ENCODE measurements around the gene ZNF362. TPM values are rescaled to one million over a fixed set of nuclear protein-coding genes. Genes with fewer than 3 reads are reported as not detected.

Gene ZNF362
- total and polyA plus RNA-seq, 2 experiments from 2014 or later: 11.0 to 12.9 TPM

DNA sequence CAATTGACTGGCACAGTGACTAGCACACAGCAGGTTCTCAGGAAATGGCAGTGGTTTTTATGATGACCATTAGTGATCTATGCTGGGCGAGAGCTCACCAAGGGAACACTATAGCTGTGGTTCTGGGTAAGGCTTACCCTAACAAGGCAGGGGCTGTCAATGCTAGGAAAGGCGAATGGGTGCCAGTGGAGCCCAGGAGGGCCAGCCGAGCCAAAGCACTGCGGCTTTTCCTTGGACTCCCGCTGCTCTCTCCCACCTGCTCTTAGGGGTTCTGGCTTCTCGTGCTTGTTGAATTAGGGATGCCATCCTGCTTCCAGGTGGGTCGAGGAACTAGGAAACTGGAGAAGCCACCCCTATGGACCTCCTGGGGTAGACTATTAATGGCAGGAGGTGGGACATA, 74.6 kb downstream of the ZNF362 start:
- no peaks in the 10 kb centered on the region for H3K79me2 ChIP-seq (replicated peaks; ENCODE audit: insufficient read depth)
- no peak overlapping the region for H3K4me3 Mint-ChIP-seq
- H3K4me3 ChIP-seq: no peak overlapping the region
- no peaks in the 10 kb centered on the region for H3K9me3 Mint-ChIP-seq
- no peak overlapping the region for H3K27ac Mint-ChIP-seq
- peaks cover 3% of the 10 kb centered on the region; the same call in 1 of the 2 replicates for H4K20me1 ChIP-seq (replicated peaks; ENCODE audit: insufficient read depth)
- peaks cover 13% of the 10 kb centered on the region for H3K4me1 Mint-ChIP-seq
- H3K36me3 Mint-ChIP-seq (ENCODE audit: low read depth): peaks cover 10% of the 10 kb centered on the region; the same call in 2 of the 3 replicates
- H3K36me3 ChIP-seq (ENCODE audit: insufficient read depth): no peaks in the 10 kb centered on the region
- no peak overlapping the region for H3K4me2 ChIP-seq
- H3K27me3 Mint-ChIP-seq (ENCODE audit: insufficient read depth, low read depth, poor library complexity): peaks cover 11% of the 10 kb centered on the region
- H3K9me2 ChIP-seq (ENCODE audit: insufficient read depth): no peaks in the 10 kb centered on the region
- no peak overlapping the region for H2AFZ ChIP-seq
- ATAC-seq (no peak), DNase-seq (ENCODE audit: low spot score) (no peak)
- peaks cover 5% of the 10 kb centered on the region; the same call in 1 of the 2 replicates for H3K27me3 ChIP-seq (ENCODE audit: insufficient read depth)
- no peaks in the 10 kb centered on the region for H3F3A ChIP-seq (replicated peaks; ENCODE audit: low read depth)
- no peaks in the 10 kb centered on the region for H3K4me1 ChIP-seq (ENCODE audit: insufficient read depth)
- no peak overlapping the region for H3K27ac ChIP-seq (ENCODE audit: low read depth)
- TF ChIP-seq CREB1 (CRISPR knock-in tag; IDR thresholded peaks at IDR 0.05; ENCODE audit: low read depth) (no peak), POLR2AphosphoS5 (IDR thresholded peaks at IDR 0.05; ENCODE audit: low read depth) (no peak), STAT1 (IDR thresholded peaks at IDR 0.05; ENCODE audit: unreplicated experiment) (no peak), EZH2phosphoT487 (IDR thresholded peaks at IDR 0.05; ENCODE audit: unreplicated experiment) (no peak), JUNB (IDR thresholded peaks at IDR 0.05; ENCODE audit: unreplicated experiment) (no peak), EZH2 (IDR thresholded peaks at IDR 0.05; ENCODE audit: low read depth, unreplicated experiment) (no peak), ZNF331 (CRISPR knock-in tag; IDR thresholded peaks at IDR 0.05; ENCODE audit: low read depth) (no peak), NANOG (IDR thresholded peaks at IDR 0.05; ENCODE audit: borderline replicate concordance) (no peak), ZNF114 (CRISPR knock-in tag; IDR thresholded peaks at IDR 0.05) (no peak)
- TF ChIP-seq, protein P1, sequence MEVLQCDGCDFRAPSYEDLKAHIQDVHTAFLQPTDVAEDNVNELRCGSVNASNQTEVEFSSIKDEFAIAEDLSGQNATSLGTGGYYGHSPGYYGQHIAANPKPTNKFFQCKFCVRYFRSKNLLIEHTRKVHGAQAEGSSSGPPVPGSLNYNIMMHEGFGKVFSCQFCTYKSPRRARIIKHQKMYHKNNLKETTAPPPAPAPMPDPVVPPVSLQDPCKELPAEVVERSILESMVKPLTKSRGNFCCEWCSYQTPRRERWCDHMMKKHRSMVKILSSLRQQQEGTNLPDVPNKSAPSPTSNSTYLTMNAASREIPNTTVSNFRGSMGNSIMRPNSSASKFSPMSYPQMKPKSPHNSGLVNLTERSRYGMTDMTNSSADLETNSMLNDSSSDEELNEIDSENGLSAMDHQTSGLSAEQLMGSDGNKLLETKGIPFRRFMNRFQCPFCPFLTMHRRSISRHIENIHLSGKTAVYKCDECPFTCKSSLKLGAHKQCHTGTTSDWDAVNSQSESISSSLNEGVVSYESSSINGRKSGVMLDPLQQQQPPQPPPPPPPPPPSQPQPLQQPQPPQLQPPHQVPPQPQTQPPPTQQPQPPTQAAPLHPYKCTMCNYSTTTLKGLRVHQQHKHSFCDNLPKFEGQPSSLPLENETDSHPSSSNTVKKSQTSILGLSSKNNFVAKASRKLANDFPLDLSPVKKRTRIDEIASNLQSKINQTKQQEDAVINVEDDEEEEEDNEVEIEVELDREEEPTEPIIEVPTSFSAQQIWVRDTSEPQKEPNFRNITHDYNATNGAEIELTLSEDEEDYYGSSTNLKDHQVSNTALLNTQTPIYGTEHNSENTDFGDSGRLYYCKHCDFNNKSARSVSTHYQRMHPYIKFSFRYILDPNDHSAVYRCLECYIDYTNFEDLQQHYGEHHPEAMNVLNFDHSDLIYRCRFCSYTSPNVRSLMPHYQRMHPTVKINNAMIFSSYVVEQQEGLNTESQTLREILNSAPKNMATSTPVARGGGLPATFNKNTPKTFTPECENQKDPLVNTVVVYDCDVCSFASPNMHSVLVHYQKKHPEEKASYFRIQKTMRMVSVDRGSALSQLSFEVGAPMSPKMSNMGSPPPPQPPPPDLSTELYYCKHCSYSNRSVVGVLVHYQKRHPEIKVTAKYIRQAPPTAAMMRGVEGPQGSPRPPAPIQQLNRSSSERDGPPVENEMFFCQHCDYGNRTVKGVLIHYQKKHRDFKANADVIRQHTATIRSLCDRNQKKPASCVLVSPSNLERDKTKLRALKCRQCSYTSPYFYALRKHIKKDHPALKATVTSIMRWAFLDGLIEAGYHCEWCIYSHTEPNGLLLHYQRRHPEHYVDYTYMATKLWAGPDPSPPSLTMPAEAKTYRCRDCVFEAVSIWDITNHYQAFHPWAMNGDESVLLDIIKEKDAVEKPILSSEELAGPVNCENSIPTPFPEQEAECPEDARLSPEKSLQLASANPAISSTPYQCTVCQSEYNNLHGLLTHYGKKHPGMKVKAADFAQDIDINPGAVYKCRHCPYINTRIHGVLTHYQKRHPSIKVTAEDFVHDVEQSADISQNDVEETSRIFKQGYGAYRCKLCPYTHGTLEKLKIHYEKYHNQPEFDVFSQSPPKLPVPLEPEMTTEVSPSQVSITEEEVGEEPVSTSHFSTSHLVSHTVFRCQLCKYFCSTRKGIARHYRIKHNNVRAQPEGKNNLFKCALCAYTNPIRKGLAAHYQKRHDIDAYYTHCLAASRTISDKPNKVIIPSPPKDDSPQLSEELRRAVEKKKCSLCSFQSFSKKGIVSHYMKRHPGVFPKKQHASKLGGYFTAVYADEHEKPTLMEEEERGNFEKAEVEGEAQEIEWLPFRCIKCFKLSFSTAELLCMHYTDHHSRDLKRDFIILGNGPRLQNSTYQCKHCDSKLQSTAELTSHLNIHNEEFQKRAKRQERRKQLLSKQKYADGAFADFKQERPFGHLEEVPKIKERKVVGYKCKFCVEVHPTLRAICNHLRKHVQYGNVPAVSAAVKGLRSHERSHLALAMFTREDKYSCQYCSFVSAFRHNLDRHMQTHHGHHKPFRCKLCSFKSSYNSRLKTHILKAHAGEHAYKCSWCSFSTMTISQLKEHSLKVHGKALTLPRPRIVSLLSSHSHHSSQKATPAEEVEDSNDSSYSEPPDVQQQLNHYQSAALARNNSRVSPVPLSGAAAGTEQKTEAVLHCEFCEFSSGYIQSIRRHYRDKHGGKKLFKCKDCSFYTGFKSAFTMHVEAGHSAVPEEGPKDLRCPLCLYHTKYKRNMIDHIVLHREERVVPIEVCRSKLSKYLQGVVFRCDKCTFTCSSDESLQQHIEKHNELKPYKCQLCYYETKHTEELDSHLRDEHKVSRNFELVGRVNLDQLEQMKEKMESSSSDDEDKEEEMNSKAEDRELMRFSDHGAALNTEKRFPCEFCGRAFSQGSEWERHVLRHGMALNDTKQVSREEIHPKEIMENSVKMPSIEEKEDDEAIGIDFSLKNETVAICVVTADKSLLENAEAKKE (CRISPR knock-in tag; IDR thresholded peaks at IDR 0.05): no peak
- TF ChIP-seq, protein P2, sequence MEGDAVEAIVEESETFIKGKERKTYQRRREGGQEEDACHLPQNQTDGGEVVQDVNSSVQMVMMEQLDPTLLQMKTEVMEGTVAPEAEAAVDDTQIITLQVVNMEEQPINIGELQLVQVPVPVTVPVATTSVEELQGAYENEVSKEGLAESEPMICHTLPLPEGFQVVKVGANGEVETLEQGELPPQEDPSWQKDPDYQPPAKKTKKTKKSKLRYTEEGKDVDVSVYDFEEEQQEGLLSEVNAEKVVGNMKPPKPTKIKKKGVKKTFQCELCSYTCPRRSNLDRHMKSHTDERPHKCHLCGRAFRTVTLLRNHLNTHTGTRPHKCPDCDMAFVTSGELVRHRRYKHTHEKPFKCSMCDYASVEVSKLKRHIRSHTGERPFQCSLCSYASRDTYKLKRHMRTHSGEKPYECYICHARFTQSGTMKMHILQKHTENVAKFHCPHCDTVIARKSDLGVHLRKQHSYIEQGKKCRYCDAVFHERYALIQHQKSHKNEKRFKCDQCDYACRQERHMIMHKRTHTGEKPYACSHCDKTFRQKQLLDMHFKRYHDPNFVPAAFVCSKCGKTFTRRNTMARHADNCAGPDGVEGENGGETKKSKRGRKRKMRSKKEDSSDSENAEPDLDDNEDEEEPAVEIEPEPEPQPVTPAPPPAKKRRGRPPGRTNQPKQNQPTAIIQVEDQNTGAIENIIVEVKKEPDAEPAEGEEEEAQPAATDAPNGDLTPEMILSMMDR (conservative IDR thresholded peaks at IDR 0.05; ENCODE audit: low read depth in 2 of 2): no peak
- TF ChIP-seq, protein P3, sequence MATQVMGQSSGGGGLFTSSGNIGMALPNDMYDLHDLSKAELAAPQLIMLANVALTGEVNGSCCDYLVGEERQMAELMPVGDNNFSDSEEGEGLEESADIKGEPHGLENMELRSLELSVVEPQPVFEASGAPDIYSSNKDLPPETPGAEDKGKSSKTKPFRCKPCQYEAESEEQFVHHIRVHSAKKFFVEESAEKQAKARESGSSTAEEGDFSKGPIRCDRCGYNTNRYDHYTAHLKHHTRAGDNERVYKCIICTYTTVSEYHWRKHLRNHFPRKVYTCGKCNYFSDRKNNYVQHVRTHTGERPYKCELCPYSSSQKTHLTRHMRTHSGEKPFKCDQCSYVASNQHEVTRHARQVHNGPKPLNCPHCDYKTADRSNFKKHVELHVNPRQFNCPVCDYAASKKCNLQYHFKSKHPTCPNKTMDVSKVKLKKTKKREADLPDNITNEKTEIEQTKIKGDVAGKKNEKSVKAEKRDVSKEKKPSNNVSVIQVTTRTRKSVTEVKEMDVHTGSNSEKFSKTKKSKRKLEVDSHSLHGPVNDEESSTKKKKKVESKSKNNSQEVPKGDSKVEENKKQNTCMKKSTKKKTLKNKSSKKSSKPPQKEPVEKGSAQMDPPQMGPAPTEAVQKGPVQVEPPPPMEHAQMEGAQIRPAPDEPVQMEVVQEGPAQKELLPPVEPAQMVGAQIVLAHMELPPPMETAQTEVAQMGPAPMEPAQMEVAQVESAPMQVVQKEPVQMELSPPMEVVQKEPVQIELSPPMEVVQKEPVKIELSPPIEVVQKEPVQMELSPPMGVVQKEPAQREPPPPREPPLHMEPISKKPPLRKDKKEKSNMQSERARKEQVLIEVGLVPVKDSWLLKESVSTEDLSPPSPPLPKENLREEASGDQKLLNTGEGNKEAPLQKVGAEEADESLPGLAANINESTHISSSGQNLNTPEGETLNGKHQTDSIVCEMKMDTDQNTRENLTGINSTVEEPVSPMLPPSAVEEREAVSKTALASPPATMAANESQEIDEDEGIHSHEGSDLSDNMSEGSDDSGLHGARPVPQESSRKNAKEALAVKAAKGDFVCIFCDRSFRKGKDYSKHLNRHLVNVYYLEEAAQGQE (IDR thresholded peaks at IDR 0.05; ENCODE audit: unreplicated experiment): no peak
- TF ChIP-seq, protein P4, sequence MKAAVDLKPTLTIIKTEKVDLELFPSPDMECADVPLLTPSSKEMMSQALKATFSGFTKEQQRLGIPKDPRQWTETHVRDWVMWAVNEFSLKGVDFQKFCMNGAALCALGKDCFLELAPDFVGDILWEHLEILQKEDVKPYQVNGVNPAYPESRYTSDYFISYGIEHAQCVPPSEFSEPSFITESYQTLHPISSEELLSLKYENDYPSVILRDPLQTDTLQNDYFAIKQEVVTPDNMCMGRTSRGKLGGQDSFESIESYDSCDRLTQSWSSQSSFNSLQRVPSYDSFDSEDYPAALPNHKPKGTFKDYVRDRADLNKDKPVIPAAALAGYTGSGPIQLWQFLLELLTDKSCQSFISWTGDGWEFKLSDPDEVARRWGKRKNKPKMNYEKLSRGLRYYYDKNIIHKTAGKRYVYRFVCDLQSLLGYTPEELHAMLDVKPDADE (IDR thresholded peaks at IDR 0.05): no peak
